NB4 (cell line): ENCODE measurements around the gene COPS3.

ENCODE experiments used
- DNase-seq: peaks from one replicate; pipeline ENCODE4 v3.0.0; 2010; ENCODE audit warnings: low read depth
- H3K4me3 ChIP-seq: one replicate; pipeline ENCODE4 v1.5.1; 2011; ENCODE audit warnings: mild to moderate bottlenecking, low read depth, low read length, moderate library complexity
- CTCF ChIP-seq: IDR thresholded peaks from one replicate; pipeline ENCODE4 v1.5.1; 2012; ENCODE audit warnings: low read depth, low read length
- MAX ChIP-seq: IDR thresholded peaks from 2 replicates; pipeline ENCODE4 v1.6.1; 2011; ENCODE audit warnings: low read depth, low read length
- MYC ChIP-seq: IDR thresholded peaks from 2 replicates; pipeline ENCODE4 v1.6.1; 2011; ENCODE audit warnings: low read depth, low read length
- POLR2A ChIP-seq: IDR thresholded peaks from 2 replicates; pipeline ENCODE4 v1.6.1; 2011; ENCODE audit warnings: mild to moderate bottlenecking; ENCODE audit not compliant: insufficient read length; ENCODE audit errors: extremely low read depth

COPS3 gene

GRCh38 chr17:17324616-17325015, 43.6 kb upstream of the COPS3 start:
- no peak for TF ChIP-seq MYC
- TF ChIP-seq POLR2A, result no peak
- TF ChIP-seq MAX, result no peak
- no peak for TF ChIP-seq CTCF
- DNase-seq, result no peak
- no peak overlapping the region for H3K4me3 ChIP-seq

- TF ChIP-seq POLR2A, result no peak
- no peak for TF ChIP-seq MYC
- TF ChIP-seq MAX, result no peak
- no peak for TF ChIP-seq CTCF
- no peak overlapping the region for H3K4me3 ChIP-seq
- no peak for DNase-seq
Measured at GRCh38 chr17:17322516-17323510, 41.8 kb upstream of the COPS3 start.

GRCh38 chr17:17321356-17322025, 40.4 kb upstream of the COPS3 start:
- DNase-seq, result no peak
- H3K4me3 ChIP-seq, result no peak overlapping the region
- TF ChIP-seq POLR2A, result no peak
- TF ChIP-seq CTCF, result no peak
- no peak for TF ChIP-seq MAX
- TF ChIP-seq MYC, result no peak

GRCh38 chr17:17320911-17321220, 39.8 kb upstream of the COPS3 start:
- DNase-seq, result no peak
- H3K4me3 ChIP-seq, result no peak overlapping the region
- TF ChIP-seq CTCF (no peak), POLR2A (no peak)

GRCh38 chr17:17320188-17320910, 39.3 kb upstream of the COPS3 start:
- TF ChIP-seq MAX (no peak), POLR2A (no peak), CTCF (no peak), MYC (no peak)
- no peak for DNase-seq
- H3K4me3 ChIP-seq, result no peak overlapping the region
